GM10248 (cell line): ENCODE data around the gene DBNDD2.

Experiments
- CTCF ChIA-PET: fragments of 300-600 bp; sonication (Branson Sonifier 250); formaldehyde crosslinking; extraction: SDS; loops from one replicate; lab custom pipeline; 2021; ENCODE audit warnings: antibody characterized with exemption; lab: Yijun Ruan, JAX
- POLR2A ChIA-PET: fragments of 350-650 bp; sonication (Branson Sonifier 250); formaldehyde crosslinking; extraction: SDS; loops from one replicate; lab custom pipeline; 2020; ENCODE audit warnings: antibody characterized with exemption; lab: Yijun Ruan, JAX
- DNase-seq: peaks from one replicate; pipeline ENCODE4 v3.0.0; 2012; ENCODE audit errors: extremely low spot score
- TF ChIP-seq, protein P1 (sequence below): IDR thresholded peaks from 2 replicates; pipeline ENCODE4 v1.5.1; 2012; ENCODE audit warnings: mild to moderate bottlenecking, low read depth; ENCODE audit errors: extremely low read depth, missing control alignments, control extremely low read depth

Gene DBNDD2

DNA sequence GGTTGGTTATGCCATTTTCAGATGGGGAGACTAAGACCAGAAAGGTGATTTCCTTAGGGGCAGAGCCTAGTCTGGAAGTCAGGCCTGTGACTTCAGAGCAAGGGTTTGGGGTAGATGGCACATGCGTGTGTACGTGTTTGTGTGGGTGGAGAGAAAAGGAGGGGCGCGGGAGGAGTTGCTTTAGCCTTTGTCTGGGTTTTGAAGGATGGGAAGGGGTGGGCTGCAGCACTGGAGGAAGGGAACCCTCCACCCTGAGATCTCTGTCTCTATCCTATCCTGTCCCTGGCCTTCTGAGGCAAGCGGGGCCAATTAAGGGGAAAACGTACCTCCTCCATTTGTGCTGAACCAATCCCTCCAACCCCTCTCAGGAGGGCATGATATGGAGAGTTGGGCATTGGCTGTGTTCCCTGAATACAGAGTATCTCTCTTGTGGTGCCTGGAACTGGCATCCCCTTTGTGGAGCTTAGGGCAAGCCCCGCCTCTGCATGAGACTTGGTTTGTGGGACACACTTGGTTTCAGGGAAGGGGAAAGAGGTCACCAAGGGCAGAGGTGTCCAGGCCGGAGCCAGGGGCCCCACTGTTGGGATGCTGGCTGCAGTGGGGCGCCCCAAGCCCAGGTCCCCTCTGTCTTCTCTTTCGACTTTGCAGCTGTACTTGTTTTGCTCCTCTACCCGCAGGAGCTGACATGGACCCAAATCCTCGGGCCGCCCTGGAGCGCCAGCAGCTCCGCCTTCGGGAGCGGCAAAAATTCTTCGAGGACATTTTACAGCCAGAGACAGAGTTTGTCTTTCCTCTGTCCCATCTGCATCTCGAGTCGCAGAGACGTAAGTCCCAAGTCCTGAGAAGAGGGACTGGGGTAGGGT, at the start of gene DBNDD2:
Gene DBNDD2 (plus strand): TSS at position 507 of the 863 bp plus-strand sequence. CDS start 179 bp downstream, at position 686.
- ChIA-PET POLR2A (no interaction called here), CTCF (interaction anchor here (0.6 to 4.4 kb wide), 10 partner anchors 8 to 89 kb away, joined by 3 to 33 read pairs (median 3); partner anchors contain the start of genes PIGT and SYS1)
- TF ChIP-seq, protein P1, sequence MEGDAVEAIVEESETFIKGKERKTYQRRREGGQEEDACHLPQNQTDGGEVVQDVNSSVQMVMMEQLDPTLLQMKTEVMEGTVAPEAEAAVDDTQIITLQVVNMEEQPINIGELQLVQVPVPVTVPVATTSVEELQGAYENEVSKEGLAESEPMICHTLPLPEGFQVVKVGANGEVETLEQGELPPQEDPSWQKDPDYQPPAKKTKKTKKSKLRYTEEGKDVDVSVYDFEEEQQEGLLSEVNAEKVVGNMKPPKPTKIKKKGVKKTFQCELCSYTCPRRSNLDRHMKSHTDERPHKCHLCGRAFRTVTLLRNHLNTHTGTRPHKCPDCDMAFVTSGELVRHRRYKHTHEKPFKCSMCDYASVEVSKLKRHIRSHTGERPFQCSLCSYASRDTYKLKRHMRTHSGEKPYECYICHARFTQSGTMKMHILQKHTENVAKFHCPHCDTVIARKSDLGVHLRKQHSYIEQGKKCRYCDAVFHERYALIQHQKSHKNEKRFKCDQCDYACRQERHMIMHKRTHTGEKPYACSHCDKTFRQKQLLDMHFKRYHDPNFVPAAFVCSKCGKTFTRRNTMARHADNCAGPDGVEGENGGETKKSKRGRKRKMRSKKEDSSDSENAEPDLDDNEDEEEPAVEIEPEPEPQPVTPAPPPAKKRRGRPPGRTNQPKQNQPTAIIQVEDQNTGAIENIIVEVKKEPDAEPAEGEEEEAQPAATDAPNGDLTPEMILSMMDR, result no peak
- peak; percentile 21 for DNase-seq

- ChIA-PET POLR2A (no interaction called here), CTCF (interaction anchor here (0.9 to 22.0 kb wide), 10 partner anchors 10 to 440 kb away, joined by 3 to 488 read pairs (median 10); no protein-coding TSS in a partner anchor)
- TF ChIP-seq, protein P1, result no peak
- DNase-seq, result no peak
Measured at GRCh38 chr20:45359069-45359405, 49.1 kb upstream of the DBNDD2 start.

DNA sequence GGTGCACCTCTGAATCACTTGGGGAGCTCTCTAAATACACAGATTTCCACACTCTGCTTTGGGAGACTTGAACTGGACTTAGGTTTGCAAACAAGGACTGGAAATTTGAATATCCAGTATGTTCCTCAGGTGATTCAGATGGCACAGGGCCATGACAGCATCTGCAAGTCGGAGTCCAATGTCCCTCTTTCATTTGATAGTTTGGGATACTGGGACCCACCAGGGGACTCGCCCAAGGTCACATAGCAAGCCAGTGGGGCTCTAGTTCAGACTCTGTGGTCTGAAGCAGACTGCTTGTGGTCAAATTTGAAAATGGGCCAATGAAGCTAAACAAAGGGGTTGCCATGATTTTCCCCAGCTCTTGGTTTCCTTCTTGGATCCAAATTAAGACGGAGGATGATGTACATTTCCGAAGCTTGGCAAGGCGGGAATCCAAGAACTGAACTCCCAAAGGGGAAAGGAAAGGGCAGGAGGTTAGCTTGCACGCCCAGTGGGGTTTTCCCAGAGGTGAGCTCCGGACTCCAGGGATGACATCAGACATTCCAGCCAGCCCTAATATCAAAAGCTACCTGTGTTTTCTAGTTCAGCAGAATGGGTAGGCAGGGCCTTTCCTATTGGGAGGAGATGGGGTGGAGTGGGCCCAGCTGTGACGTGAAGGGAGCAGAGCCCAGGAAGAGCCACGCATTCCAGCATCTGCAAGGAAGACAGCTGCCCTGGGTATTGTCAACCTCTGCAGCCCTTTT, 48.5 kb upstream of the DBNDD2 start:
- DNase-seq, result no peak
- TF ChIP-seq, protein P1, result no peak
- ChIA-PET CTCF (interaction anchor here (0.6 to 22.0 kb wide), 14 partner anchors 9 to 439 kb away, joined by 3 to 488 read pairs (median 4); no protein-coding TSS in a partner anchor), POLR2A (no interaction called here)

- DNase-seq, result no peak
- CTCF ChIA-PET, result interaction anchor here (0.7 to 22.0 kb wide), 15 partner anchors 10 to 437 kb away, joined by 3 to 488 read pairs (median 7); partner anchors contain the start of genes PIGT and SDC4
- POLR2A ChIA-PET, result interaction anchor here (0.7 kb wide), 1 partner anchor 465 kb away, joined by 6 read pairs; no protein-coding TSS in a partner anchor
- TF ChIP-seq, protein P1, result no peak
Measured at GRCh38 chr20:45361793-45362192, 46.3 kb upstream of the DBNDD2 start.

GRCh38 chr20:45362804-45363610, 45.1 kb upstream of the DBNDD2 start, which contains the start of gene SYS1:
SYS1 (plus strand) TSS chr20:45363156; CDS start chr20:45363532, 376 bp downstream.
- POLR2A ChIA-PET, result interaction anchor here (0.6 to 1.6 kb wide), 3 partner anchors 9 to 118 kb away, joined by 3 to 8 read pairs (median 4); no protein-coding TSS in a partner anchor
- TF ChIP-seq, protein P1, result peak; percentile 74
- peak; percentile 96 for DNase-seq
- CTCF ChIA-PET, result interaction anchor here (0.8 to 22.0 kb wide), 36 partner anchors 8 to 539 kb away, joined by 3 to 488 read pairs (median 5); partner anchors contain the start of genes PIGT, SDC4 and WFDC2
